ENCODE data around the gene PSMC1.

Gene PSMC1

DNA sequence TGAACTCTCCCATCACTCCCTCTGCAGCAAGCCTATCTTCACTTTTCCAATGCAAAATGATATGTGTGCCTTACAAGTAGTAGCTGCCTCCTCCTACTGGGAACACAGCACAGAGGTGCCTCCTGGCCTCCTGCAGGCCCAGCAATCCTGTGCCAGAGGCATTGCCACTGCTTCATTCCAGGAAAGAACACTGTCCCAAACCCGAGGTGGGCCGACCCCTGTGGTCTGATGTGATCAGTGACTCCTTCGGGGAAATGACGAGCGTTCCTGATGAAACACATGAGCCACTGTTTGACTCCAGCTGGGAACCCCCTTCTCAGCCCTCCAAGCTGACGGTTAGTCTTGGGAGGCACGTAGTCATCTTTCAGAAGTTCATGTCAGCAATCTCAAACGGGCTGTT is 19.5 kb downstream of the PSMC1 start:
- peaks cover 34 to 55% of the 10 kb centered on the region in 2 donors for H3K36me3 ChIP-seq (ENCODE audit: control insufficient read depth in 2 of 2, insufficient read depth in 2 of 2, low read length in 2 of 2)
- H3K9me3 ChIP-seq (ENCODE audit: control insufficient read depth in 2 of 2, low read length in 2 of 2): no peaks in the 10 kb centered on the region
- H3K4me1 ChIP-seq (ENCODE audit: control insufficient read depth in 2 of 2, insufficient read depth in 2 of 2, low read length in 2 of 2): peaks cover 0 to 3% of the 10 kb centered on the region in 2 donors
- H3K27ac ChIP-seq (ENCODE audit: low read depth in 2 of 2, low read length in 2 of 2): no peak overlapping the region
- no peaks in the 10 kb centered on the region for H3K27me3 ChIP-seq (ENCODE audit: control insufficient read depth in 2 of 2, insufficient read depth in 2 of 2, low read length in 2 of 2)
- H3K9ac ChIP-seq (ENCODE audit: low read depth in 1 of 2, low read length in 2 of 2): no peak overlapping the region
- H3K4me3 ChIP-seq (ENCODE audit: low read length in 2 of 2): no peak overlapping the region

GRCh38 chr14:90276646-90277367 is 20.5 kb downstream of the PSMC1 start:
- Histone ChIP-seq H3K36me3 (ENCODE audit: control insufficient read depth in 2 of 2, insufficient read depth in 2 of 2, low read length in 2 of 2) (peaks cover 30 to 53% of the 10 kb centered on the region in 2 donors), H3K4me1 (ENCODE audit: control insufficient read depth in 2 of 2, insufficient read depth in 2 of 2, low read length in 2 of 2) (peaks cover 0 to 3% of the 10 kb centered on the region in 2 donors), H3K9ac (ENCODE audit: low read depth in 1 of 2, low read length in 2 of 2) (no peak overlapping the region), H3K9me3 (ENCODE audit: control insufficient read depth in 2 of 2, low read length in 2 of 2) (no peaks in the 10 kb centered on the region), H3K27me3 (ENCODE audit: control insufficient read depth in 2 of 2, insufficient read depth in 2 of 2, low read length in 2 of 2) (no peaks in the 10 kb centered on the region), H3K27ac (ENCODE audit: low read depth in 2 of 2, low read length in 2 of 2) (no peak overlapping the region), H3K4me3 (ENCODE audit: low read length in 2 of 2) (no peak overlapping the region)

DNA sequence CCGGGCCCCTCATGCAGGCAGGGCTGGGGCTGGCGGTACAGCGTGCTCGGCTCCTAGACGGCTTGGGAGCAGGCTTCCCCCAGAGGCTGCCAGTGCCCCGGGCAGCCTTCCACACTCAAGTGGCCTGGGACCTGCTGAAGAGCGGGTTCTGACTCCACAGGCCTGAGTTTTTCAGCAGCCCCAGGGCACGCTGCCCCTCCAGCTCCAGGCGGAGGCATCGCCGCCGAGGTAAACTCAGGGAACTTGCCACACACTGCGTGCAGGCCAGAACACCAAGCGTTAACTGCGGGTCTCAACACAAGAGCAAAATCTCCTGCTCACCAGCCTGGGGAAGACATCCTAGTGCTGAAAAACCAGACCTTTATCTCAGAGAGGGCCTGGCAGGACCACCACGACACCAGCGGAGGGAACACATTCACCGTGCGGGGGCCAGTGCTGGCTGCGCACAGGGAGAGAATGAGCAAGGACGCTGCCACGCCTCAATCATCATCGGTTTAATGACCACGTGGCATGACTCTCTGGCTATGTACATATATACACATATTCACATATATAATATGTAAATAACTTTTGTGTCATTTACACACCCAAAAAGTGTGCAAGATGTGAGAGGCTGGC is 21.3 kb downstream of the PSMC1 start:
- H3K4me1 ChIP-seq (ENCODE audit: control insufficient read depth in 2 of 2, insufficient read depth in 2 of 2, low read length in 2 of 2): peaks cover 0 to 3% of the 10 kb centered on the region in 2 donors
- H3K36me3 ChIP-seq (ENCODE audit: control insufficient read depth in 2 of 2, insufficient read depth in 2 of 2, low read length in 2 of 2): peaks cover 26 to 50% of the 10 kb centered on the region in 2 donors
- H3K9ac ChIP-seq (ENCODE audit: low read depth in 1 of 2, low read length in 2 of 2): no peak overlapping the region
- no peak overlapping the region for H3K27ac ChIP-seq (ENCODE audit: low read depth in 2 of 2, low read length in 2 of 2)
- H3K4me3 ChIP-seq (ENCODE audit: low read length in 2 of 2): no peak overlapping the region
- no peaks in the 10 kb centered on the region for H3K9me3 ChIP-seq (ENCODE audit: control insufficient read depth in 2 of 2, low read length in 2 of 2)
- H3K27me3 ChIP-seq (ENCODE audit: control insufficient read depth in 2 of 2, insufficient read depth in 2 of 2, low read length in 2 of 2): no peaks in the 10 kb centered on the region

GRCh38 chr14:90278199-90279175 is 22.1 kb downstream of the PSMC1 start:
- H3K36me3 ChIP-seq (ENCODE audit: control insufficient read depth in 2 of 2, insufficient read depth in 2 of 2, low read length in 2 of 2): peaks cover 22 to 46% of the 10 kb centered on the region in 2 donors
- no peaks in the 10 kb centered on the region for H3K27me3 ChIP-seq (ENCODE audit: control insufficient read depth in 2 of 2, insufficient read depth in 2 of 2, low read length in 2 of 2)
- peaks cover 0 to 3% of the 10 kb centered on the region in 2 donors for H3K4me1 ChIP-seq (ENCODE audit: control insufficient read depth in 2 of 2, insufficient read depth in 2 of 2, low read length in 2 of 2)
- H3K9me3 ChIP-seq (ENCODE audit: control insufficient read depth in 2 of 2, low read length in 2 of 2): no peaks in the 10 kb centered on the region
- no peak overlapping the region for H3K4me3 ChIP-seq (ENCODE audit: low read length in 2 of 2)
- H3K9ac ChIP-seq (ENCODE audit: low read depth in 1 of 2, low read length in 2 of 2): no peak overlapping the region
- no peak overlapping the region for H3K27ac ChIP-seq (ENCODE audit: low read depth in 2 of 2, low read length in 2 of 2)

DNA sequence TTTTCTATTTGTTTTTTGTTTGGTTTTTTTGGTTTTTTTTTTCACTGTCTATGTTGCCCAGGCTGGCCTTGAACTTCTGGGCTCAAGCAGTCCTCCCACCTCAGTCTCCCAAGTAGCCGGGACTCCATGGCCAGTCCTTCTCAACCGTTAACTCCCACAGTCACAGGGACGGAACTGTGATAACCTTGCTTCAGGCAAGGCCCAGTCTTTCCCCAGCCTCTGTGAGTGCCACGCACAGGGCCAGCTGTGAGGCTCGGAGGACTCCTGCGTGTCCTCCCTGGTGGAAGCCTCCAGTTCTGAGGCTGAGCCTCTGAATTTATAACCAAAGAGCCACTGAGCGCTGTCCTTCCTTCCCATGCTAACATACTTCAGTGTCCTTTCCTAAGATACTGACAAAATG is 23.7 kb downstream of the PSMC1 start:
- no peak overlapping the region for H3K9ac ChIP-seq (ENCODE audit: low read depth in 1 of 2, low read length in 2 of 2)
- H3K4me3 ChIP-seq (ENCODE audit: low read length in 2 of 2): no peak overlapping the region
- no peaks in the 10 kb centered on the region for H3K27me3 ChIP-seq (ENCODE audit: control insufficient read depth in 2 of 2, insufficient read depth in 2 of 2, low read length in 2 of 2)
- no peaks in the 10 kb centered on the region for H3K9me3 ChIP-seq (ENCODE audit: control insufficient read depth in 2 of 2, low read length in 2 of 2)
- H3K4me1 ChIP-seq (ENCODE audit: control insufficient read depth in 2 of 2, insufficient read depth in 2 of 2, low read length in 2 of 2): peaks cover 0 to 3% of the 10 kb centered on the region in 2 donors
- H3K27ac ChIP-seq (ENCODE audit: low read depth in 2 of 2, low read length in 2 of 2): no peak overlapping the region
- H3K36me3 ChIP-seq (ENCODE audit: control insufficient read depth in 2 of 2, insufficient read depth in 2 of 2, low read length in 2 of 2): peaks cover 21 to 40% of the 10 kb centered on the region in 2 donors

DNA sequence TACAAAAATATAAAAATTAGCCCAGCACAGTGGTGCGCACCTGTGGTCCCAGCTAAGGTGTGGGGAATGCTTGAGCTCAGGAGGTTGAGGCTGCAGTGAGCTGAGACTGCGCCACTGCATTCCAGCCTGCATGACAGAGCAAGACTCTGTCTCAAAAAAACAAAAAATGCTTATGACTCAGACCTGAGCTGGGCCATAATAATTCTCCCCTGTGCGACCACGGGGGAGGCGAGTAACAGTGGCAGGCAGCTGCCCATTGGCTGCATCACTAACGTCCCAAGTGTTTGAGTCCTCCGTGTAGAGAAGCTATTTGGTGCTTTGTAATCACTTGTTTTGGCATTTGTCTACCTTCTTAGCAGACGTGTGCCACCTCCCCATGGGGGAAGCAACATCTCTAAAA is 24.9 kb downstream of the PSMC1 start:
- H3K4me3 ChIP-seq (ENCODE audit: low read length in 2 of 2): no peak overlapping the region
- H3K9me3 ChIP-seq (ENCODE audit: control insufficient read depth in 2 of 2, low read length in 2 of 2): no peaks in the 10 kb centered on the region
- H3K27ac ChIP-seq (ENCODE audit: low read depth in 2 of 2, low read length in 2 of 2): no peak overlapping the region
- H3K9ac ChIP-seq (ENCODE audit: low read depth in 1 of 2, low read length in 2 of 2): no peak overlapping the region
- peaks cover 25 to 43% of the 10 kb centered on the region in 2 donors for H3K36me3 ChIP-seq (ENCODE audit: control insufficient read depth in 2 of 2, insufficient read depth in 2 of 2, low read length in 2 of 2)
- H3K27me3 ChIP-seq (ENCODE audit: control insufficient read depth in 2 of 2, insufficient read depth in 2 of 2, low read length in 2 of 2): no peaks in the 10 kb centered on the region
- H3K4me1 ChIP-seq (ENCODE audit: control insufficient read depth in 2 of 2, insufficient read depth in 2 of 2, low read length in 2 of 2): no peaks in the 10 kb centered on the region

- Histone ChIP-seq H3K27ac (ENCODE audit: low read depth in 2 of 2, low read length in 2 of 2) (no peak overlapping the region), H3K9ac (ENCODE audit: low read depth in 1 of 2, low read length in 2 of 2) (no peak overlapping the region), H3K4me3 (ENCODE audit: low read length in 2 of 2) (no peak overlapping the region), H3K9me3 (ENCODE audit: control insufficient read depth in 2 of 2, low read length in 2 of 2) (no peaks in the 10 kb centered on the region), H3K4me1 (ENCODE audit: control insufficient read depth in 2 of 2, insufficient read depth in 2 of 2, low read length in 2 of 2) (no peaks in the 10 kb centered on the region), H3K27me3 (ENCODE audit: control insufficient read depth in 2 of 2, insufficient read depth in 2 of 2, low read length in 2 of 2) (no peaks in the 10 kb centered on the region), H3K36me3 (ENCODE audit: control insufficient read depth in 2 of 2, insufficient read depth in 2 of 2, low read length in 2 of 2) (peaks cover 29 to 42% of the 10 kb centered on the region in 2 donors)
Measured at GRCh38 chr14:90281756-90282155, 25.4 kb downstream of the PSMC1 start.

- Histone ChIP-seq H3K9ac (ENCODE audit: low read depth in 1 of 2, low read length in 2 of 2) (no peak overlapping the region), H3K4me1 (ENCODE audit: control insufficient read depth in 2 of 2, insufficient read depth in 2 of 2, low read length in 2 of 2) (no peaks in the 10 kb centered on the region), H3K9me3 (ENCODE audit: control insufficient read depth in 2 of 2, low read length in 2 of 2) (no peaks in the 10 kb centered on the region), H3K27me3 (ENCODE audit: control insufficient read depth in 2 of 2, insufficient read depth in 2 of 2, low read length in 2 of 2) (no peaks in the 10 kb centered on the region), H3K27ac (ENCODE audit: low read depth in 2 of 2, low read length in 2 of 2) (no peak overlapping the region), H3K4me3 (ENCODE audit: low read length in 2 of 2) (no peak overlapping the region), H3K36me3 (ENCODE audit: control insufficient read depth in 2 of 2, insufficient read depth in 2 of 2, low read length in 2 of 2) (peaks cover 43 to 44% of the 10 kb centered on the region in 2 donors)
Measured at GRCh38 chr14:90287791-90288190, 31.4 kb downstream of the PSMC1 start.

DNA sequence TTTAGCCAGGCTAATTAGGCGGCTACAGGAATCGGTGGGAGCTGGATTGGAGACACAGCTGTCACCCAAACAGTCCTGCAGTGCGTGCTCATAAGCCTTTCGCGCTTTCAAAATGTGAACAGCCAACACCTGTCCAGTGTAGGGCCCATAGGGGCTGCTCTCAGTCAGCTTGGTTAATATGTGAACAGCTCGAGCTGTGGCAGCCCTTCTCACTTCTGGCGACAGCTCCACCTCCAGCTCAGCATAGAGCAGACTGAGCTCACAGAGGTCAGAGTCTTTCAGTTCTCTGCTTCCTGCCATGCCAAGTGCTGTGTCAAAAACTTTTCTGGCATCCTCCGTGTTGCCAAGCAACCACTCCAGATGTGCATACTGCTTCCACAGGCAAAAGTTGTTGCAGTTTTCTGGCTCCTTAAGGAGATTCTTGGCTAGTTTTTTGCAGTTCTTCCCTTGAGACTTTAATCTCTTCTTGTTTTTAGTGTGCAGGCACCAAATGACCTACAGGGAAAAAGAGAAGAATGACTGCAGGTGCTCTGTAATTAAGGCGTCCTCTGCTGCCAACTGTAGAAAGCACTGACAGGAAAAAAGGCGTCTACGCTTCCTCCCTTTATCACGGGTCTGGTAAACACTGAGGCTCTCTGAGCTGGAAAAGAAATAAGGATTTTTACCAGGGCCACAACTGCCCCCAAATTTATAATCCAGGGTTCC is 32.5 kb downstream of the PSMC1 start:
- Histone ChIP-seq H3K27ac (ENCODE audit: low read depth in 2 of 2, low read length in 2 of 2) (no peak overlapping the region), H3K36me3 (ENCODE audit: control insufficient read depth in 2 of 2, insufficient read depth in 2 of 2, low read length in 2 of 2) (peaks cover 44 to 45% of the 10 kb centered on the region in 2 donors)

More for the DNA sequence above, 32.5 kb downstream of the PSMC1 start:
- H3K9me3 ChIP-seq (ENCODE audit: control insufficient read depth in 2 of 2, low read length in 2 of 2): no peaks in the 10 kb centered on the region
- no peak overlapping the region for H3K4me3 ChIP-seq (ENCODE audit: low read length in 2 of 2)
- no peak overlapping the region for H3K9ac ChIP-seq (ENCODE audit: low read depth in 1 of 2, low read length in 2 of 2)
- no peaks in the 10 kb centered on the region for H3K27me3 ChIP-seq (ENCODE audit: control insufficient read depth in 2 of 2, insufficient read depth in 2 of 2, low read length in 2 of 2)
- H3K4me1 ChIP-seq (ENCODE audit: control insufficient read depth in 2 of 2, insufficient read depth in 2 of 2, low read length in 2 of 2): no peaks in the 10 kb centered on the region

Measured in mucosa of rectum (tissue), 2 donors.